ENCODE measurements around the gene RPL4.
"Not testable (repeated sequence)": the region's sequence is repeated elsewhere in the genome, so short reads cannot be mapped to it uniquely, and the experiment has no call there.

RPL4 gene

DNA sequence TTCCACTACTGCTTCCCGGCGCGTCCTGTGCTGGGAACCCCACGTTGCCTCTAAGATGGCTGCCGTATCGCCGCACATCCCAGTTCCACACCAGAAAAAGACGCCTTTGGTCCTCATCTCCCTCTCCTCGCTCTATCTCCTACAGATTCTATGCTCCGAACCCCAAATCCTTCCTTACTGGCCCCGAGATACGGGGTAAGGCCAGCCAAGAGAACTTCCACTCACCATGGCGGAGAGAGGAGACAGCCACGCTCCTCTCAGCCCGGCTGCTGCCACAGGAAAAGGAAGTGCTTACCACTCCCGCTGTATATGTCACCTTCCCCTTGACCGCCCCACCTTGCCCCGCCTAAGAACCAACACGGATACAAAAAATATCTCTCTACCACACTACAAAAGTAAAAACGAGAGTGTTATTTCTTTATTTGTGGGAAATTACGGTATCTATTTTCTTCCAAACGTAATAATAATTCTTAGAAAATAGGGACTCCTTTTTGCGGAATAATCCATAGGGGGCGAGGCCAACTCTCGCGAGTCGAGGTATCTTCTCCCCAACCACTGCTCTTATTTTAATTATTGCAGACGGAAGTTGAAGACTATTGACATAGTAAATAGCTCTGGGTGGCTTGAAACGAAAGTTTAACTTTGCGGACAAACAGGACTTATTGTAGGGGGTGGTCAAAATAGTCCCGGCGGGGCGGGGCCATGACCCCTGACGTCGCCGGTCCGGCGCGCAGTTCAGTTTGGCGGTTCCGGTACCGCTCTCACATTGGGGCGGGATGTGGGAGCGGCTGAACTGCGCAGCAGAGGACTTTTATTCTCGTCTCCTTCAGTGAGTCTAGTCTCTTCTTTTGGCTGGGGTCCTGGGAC, at the start of gene RPL4, which contains the start of gene ZWILCH:
Gene RPL4 (minus strand): TSS at position 293 of the 867 bp plus-strand sequence. CDS start 65 bp downstream, at position 228.
Gene ZWILCH (plus strand): TSS at position 764 of the 867 bp plus-strand sequence. CDS start 13 bp downstream, at position 777.
- intact Hi-C loops (cut with DNase I), result no loop called here

DNA sequence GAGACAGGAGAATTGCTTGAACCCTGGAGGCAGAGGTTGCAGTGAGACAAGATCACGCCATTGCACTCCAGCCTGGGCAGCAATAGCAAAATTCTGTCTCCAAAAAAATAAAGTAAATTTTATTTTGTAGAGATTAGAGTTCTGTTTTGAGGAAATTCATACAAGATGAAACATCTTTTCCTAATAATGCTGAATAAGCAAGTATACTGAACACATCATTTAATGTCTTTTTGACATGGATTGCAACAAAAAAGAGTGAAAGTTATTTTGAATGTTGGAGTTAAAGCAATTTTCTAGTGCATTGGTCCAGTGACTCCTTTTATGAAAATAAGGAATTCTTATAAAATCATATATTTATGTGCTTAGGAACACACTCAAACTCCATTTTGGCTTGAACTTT, 40.6 kb upstream of the RPL4 start:
- intact Hi-C loops (cut with DNase I), result no loop called here
- DNase-seq, result no peak

More for the DNA sequence above, at the start of gene RPL4, which contains the start of gene ZWILCH:
- peak; percentile 61 to 93 (median 83) for DNase-seq

DNA sequence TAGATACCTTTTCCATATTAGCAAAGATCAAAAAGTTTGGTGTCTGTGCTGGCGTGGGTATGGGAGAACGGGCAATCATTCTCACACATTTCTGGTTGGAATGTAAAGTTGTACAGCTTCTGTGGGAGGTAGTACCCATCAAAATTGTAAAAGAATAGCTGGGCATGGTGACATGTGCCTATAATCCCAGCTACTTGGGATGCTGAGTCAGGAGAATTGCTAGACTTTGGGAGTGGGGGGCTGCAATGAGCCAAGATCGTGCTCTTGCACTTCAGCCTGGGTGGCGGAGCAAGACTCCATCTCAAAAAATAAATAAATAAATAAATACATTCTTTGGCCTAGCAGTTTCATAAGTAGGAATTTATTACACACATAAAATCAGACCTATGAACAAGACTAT, 38.2 kb upstream of the RPL4 start:
- DNase-seq, result no peak
- intact Hi-C loops (cut with DNase I), result no loop called here

DNA sequence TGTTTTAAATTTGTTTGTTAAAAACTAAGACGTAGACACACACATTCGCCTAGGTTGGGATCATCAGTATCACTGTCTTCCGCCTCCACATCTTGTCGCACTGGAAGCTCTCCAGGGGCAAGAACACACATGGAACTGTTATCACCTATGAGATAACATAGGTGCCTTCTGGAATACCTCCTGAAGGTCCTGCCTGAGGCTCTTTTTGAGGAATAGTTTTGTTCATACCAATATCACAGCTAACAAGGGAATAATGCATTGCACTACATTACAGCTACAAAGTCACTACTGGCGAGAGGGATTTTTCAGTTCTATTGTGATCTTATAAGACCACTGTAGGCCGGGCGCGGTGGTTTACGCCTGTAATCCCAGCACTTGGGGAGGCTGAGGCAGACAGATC, 30.4 kb upstream of the RPL4 start:
- DNase-seq, result no peak
- intact Hi-C loops (cut with DNase I), result no loop called here

DNA sequence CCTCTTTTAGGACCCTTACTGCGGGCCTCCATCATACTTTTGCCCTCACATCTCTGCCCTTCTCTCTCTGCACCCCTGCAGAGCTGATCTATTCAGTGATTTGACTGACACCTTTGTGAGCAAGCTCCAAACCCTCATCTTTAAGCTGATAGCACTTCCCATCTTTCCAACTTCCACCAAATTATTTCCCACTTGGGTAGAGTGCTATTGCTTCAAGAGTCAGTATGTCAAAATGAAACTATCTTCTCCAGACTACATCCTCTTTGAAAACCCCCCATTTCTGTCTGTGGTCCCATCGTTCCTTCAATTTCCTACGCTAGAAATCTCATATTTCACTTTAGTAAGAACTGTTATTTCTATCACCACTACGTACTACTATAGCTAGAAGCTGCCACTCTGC, 20.2 kb upstream of the RPL4 start:
- intact Hi-C loops (cut with DNase I), result no loop called here
- DNase-seq, result no peak

DNA sequence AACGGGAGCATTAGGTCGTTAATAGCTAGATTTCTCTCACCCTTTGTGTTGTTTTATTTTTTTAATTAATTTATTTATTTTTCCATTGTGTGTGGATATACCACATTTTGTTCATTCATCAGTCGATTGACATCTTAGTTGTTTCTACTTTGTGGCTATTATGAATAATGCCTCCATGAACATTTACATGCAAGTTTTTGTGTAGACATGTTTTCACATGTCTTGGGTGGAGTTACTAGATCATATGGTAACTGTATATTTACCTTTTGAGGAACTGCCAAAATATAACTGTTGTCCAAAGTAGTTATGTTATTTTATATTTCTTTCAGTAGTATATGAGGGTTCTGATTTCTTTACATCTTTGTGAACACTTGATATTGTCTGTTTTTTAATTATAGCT, 19.3 kb upstream of the RPL4 start:
- intact Hi-C loops (cut with DNase I), result no loop called here

DNA sequence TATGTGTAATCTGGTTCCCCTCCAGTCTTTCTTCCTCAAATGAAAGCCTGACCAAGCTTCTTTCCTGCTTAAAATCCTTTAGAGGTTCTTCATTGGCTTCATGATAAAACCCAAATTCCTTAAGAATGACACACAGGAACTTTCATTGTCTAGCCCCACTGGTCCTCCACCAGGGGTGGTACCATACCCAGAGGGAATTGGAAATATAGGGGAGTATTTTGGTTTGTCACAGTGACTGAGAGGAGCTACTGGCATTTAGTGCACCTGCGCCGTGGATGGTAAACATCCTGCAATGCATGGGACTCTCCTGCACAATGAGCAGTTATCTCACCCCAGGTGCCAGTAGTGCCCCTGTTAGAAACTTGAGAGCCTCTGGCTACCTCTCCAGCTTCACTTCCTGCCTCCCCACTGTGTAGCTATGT, 11.3 kb upstream of the RPL4 start:
- DNase-seq, result no peak
- intact Hi-C loops (cut with DNase I), result no loop called here

More for the DNA sequence above, 19.3 kb upstream of the RPL4 start:
- DNase-seq, result no peak

DNA sequence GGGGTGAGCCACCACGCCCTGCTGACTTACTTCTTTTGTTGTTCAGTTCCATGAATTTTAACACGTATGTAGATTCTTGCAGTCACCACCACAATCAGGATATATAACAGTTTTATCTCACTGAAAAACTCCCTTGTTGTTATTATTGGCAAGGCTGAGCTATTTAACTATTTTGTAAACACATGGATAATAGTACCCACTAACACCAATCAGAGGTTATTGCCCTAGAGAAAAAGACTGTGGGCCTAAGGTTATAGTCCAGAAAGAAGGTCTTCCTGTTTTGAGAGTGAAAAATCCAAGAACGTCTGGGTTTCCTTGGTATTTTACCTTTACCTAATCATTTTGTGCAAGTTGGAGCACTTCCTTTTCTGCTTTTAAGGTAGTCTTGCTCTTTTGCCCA, 9.9 kb upstream of the RPL4 start:
- DNase-seq, result no peak
- intact Hi-C loops (cut with DNase I), result no loop called here

DNA sequence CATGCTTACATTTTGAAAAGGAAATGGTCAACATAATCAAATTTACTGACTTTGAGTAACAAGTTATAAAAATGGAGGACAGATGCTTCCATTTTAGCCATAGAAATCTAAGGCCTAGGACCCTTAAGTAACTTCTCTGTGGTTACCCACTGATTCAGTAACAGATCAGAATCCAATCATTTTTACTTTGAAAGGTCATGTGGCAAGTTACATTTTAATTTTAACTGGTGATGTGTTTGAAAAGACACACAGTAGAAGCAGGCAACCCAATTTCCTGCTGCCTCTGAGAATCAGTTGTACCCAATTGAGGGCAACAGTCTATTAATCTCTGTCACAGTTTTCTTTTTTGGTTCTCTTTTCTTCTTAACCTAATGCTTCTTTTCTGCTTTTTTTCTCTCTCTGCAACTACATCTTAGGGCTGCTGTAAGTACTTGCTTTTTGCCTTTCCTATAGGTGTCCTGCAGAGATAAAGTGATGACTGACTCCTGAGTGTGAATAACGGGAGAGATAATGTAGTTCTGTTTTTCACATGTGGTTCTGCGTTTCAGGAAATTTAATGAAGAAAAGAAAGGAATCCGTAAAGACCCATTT, 3.7 kb upstream of the RPL4 start:
- intact Hi-C loops (cut with DNase I), result no loop called here

DNA sequence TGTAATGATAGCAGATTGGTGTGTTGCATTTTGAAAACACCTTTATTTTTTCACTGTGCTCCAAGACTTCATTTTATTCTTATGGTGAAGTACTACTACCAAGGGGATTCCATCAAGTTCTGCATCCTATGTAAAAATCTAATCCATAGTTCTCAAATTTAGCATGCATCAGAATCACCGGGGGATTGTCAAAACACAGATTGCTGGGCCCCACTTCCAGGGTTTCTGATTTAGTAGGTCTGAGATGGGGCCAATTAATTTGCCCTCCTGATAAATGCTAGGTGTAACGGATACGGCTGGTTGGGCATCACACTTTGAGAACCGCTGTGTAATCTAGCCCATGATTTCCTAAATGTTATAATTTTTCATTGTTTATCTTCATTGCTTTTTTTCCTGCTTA, 1.2 kb upstream of the RPL4 start:
- intact Hi-C loops (cut with DNase I), result no loop called here
- peak in 1 of 42 donors; percentile 10 for DNase-seq

More for the DNA sequence above, 3.7 kb upstream of the RPL4 start:
- no peak for DNase-seq

DNA sequence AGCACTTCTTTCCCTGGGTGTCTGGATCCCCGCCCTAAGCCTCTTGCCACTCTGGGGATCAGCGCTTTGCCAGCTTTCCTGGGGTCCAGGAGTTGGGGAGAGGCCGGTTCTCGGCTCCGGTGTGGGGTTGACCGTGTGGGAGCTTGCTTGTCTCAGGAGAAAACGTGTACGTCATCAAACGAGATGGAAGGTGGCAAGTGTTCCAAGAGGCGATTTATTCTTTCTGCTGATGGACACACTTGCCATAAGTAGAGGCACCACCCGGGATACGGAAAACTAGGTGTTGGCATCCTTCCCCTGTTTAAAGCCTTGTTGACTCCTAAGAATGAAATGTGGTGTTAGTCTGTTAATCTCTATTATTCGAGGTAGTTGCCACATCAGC, 766 bp upstream of the RPL4 start:
- DNase-seq, result no peak
- intact Hi-C loops (cut with DNase I), result no loop called here

DNA sequence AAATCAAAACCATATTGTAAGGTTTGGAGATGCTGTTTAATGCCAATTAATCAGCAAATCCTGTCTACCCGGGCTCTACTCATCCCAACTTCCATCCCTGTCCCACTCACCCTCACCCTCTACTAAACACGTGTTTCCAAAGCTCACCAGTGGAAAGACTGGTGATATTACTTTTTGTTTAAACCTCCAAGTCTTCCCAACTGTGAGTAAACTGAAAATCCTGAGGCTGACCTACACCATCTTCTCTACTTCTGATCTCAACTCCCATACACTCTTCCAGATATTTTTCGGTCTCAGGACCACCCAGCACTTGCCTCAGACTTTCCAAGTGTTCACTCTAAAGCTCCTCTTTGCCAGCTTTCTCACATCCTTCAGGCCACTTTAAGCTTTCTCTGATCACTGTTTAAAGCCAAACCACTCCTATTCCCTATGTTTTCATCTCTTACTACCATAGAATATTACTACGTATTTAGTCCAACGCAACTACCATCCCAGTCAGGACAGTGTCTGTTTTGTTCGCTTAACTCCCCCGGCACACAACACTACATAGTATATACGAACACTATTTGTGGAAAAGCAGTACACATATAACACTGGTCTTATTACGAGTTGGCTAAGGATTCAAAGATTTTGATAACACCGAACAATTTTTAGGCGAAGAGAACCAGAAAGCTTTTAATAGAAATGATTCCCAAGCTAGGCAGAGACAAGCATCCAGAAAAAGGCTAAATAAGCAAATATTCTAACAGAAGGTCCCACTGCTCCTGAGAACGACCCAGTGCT, 684 bp downstream of the RPL4 start:
- intact Hi-C loops (cut with DNase I), result no loop called here
- DNase-seq, result peak in 1 of 42 donors; percentile 37

DNA sequence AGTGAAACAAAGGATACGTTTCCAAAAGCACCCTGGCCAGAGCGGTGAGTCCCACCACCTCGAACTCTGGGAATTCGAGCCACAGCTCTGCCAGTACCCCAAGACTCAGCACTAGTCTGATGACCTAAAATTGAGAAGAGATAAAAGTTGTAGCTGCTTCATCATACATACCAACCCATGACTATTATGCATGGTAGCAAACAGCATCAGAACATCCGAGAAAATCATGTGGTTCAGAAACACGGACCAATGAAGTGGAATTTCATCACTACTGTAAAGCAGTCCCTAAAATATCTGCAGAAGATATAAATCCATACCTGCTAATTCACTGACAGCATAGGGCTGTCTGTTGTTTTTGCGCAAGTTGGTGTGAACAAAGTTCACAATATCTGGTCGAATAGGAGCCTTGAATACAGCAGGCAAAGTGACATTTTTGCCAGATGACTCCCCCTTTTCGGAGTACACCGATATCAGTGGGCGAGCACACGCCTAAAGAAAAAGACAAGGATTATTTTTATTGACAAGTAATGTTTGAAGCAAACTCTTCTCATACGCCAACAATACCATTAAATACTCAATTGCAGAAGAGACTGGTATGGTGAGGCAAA, 1.5 kb downstream of the RPL4 start:
- intact Hi-C loops (cut with DNase I), result not testable (repeated sequence)
- peak in 1 of 42 donors; percentile 24 for DNase-seq

DNA sequence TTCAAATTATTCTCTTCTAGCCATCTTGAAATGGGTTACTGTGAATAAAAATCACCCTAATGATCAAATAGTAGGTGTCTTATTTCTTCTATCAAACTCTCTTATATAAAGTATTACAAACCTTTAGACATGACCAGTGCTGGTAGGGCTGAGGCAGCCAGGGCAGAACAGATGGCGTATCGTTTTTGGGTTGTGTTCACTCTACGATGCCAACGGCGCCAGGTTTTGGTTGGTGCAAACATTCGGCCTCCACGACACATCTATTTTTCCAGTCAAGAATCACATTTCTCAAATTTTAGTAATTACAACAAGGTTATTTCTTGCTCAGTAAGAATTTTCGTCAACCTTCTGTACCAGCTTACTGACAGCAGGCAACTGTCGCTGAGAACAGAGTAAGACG, 2.2 kb downstream of the RPL4 start:
- DNase-seq, result peak in 1 of 42 donors; percentile 23
- intact Hi-C loops (cut with DNase I), result no loop called here

DNA sequence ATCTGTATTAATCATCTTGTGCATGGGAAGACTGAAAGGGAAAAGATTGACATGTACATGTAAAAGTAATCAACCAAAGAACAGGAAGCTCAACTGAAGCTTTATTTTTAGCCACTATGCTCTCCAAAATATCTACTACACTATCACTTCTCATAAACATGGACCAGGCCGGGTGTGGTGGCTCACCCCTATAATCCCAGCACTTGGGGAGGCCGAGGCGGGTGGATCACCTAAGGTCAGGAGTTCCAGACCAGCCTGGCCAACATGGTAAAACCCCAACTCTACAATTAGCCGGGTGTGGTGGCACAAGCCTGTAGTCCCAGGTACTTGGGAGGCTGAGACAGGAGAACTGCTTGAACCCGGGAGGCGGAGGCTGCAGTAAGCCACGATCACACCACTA, 4.3 kb downstream of the RPL4 start:
- intact Hi-C loops (cut with DNase I), result not testable (repeated sequence)
- DNase-seq, result peak in 1 of 42 donors; percentile 28

DNA sequence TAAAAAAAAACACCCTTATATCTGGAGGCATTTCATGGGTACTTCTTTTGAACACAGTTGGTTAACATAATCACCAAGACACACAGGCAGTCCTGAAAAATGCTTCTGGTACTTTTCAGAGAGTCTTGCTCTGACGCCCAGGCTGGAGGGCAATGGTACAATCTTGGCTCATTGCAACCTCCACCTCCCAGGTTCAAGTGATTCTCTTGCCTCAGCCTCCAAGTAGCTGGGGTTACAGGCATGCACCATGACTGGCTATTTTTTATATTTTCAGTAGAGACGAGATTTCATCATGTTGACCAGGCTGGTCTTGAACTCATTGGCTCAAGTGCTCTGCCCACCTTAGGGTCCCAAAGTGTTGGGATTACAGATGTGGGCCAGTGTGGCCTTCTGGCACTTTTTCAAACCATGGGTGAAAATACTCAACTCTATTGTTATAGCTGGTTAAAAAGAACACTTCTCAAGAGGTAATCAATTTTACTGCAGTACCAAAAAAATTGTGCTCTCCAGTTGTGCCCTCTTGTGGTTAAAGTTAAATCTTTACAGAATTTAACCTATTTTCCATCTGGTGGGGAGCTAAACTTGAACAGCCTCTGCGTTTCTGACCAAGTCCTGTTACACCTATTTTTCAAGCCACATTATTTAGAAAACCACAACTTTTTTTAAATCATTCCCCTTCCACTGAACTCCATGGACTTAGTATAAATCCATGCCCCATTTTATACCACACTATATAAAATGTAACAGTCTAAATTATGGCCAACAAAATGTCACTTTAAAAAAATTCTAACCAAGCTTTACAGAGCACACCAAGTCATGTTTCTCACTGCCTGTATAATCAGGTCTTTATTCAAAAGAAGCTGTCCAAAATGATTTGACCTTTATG, 5.9 kb downstream of the RPL4 start:
- intact Hi-C loops (cut with DNase I), result no loop called here
- DNase-seq, result no peak

DNA sequence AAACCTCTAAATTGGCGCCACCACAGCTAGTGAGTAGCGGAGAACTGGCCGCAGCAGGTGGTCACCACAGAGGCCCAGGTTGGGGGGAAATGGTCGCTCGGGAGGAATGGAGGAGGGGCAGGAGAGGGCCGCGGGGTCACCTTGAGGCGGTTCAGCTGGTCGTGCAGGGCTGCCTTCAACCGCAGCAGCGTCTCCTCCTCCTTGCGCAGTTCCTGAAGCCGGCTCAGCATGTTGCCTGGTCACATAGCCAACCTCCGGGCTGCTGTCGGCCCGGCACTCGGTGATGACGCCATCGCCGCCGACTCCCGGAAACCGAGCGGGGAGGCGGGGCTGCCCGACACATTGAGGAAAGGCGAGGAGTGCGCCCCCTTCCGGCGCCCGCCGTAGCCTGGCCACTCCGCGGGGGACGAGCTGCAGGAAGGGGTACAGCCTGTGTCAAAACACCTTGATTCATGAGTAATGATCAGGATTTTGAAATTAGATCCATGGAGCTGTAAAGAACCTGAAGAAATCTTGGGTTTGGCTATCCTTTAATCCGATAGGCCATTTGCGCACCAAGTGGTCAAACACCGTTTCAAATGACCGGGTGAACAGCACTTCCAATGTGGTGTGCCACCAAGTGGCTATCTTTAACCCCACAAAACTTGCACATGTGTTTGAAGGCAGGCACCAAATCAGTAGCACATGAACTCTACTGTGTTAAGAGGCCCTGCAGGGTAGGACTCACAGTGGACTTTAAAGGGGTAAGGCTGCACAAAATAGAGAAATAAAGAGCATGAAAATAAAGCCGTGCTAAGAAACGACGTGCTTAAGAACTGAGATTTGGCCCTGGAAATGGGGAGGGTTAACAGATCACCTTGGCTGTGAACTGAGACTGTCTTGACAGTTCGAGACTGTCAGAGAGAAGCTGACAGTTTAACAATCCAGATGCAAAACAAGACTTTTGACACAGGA, 6.9 kb downstream of the RPL4 start, which contains the start of gene SNAPC5:
Gene SNAPC5 (minus strand): TSS at position 261 of the 954 bp plus-strand sequence. CDS start 31 bp downstream, at position 230.
- intact Hi-C loops (cut with DNase I), result loop anchor here (2.0 kb wide), 1 partner anchor 111 kb away; the partner anchor contains the start of gene MAP2K1
- peak; percentile 92 to 99 (median 97) for DNase-seq
